Duodenal mucosa (tissue), 2 donors: ENCODE results near the gene UBE2R2.
"Not testable (repeated sequence)": the region's sequence is repeated elsewhere in the genome, so short reads cannot be mapped to it uniquely, and the experiment has no call there.

Experiments
- H3K27ac ChIP-seq: one replicate; pipeline ENCODE4 v1.7.0; 2013; ENCODE audit warnings: low read depth, low read length
- H3K27me3 ChIP-seq, 2 donors: one replicate each; pipeline ENCODE4 v1.7.0; 2013; ENCODE audit warnings: low read length in 2 of 2, control low read depth in 1 of 2; ENCODE audit not compliant: insufficient read depth in 2 of 2, control insufficient read depth in 1 of 2
- H3K36me3 ChIP-seq, 2 donors: one replicate each; pipeline ENCODE4 v1.7.0; 2013; ENCODE audit warnings: low read length in 2 of 2, control low read depth in 1 of 2; ENCODE audit not compliant: insufficient read depth in 2 of 2, control insufficient read depth in 1 of 2
- H3K4me1 ChIP-seq, 2 donors: one replicate each; pipeline ENCODE4 v1.7.0; 2013; ENCODE audit warnings: low read length in 2 of 2, control low read depth in 1 of 2; ENCODE audit not compliant: insufficient read depth in 2 of 2, control insufficient read depth in 1 of 2
- H3K4me3 ChIP-seq, 2 donors: one replicate each; pipeline ENCODE4 v1.7.0; 2013; ENCODE audit warnings: low read length in 2 of 2, low read depth in 1 of 2
- H3K9ac ChIP-seq, 2 donors: one replicate each; pipeline ENCODE4 v1.7.0; 2013; ENCODE audit warnings: low read length in 2 of 2, low read depth in 1 of 2
- H3K9me3 ChIP-seq, 2 donors: one replicate each; pipeline ENCODE4 v1.7.0; 2013; ENCODE audit warnings: low read length in 2 of 2, control low read depth in 1 of 2; ENCODE audit not compliant: control insufficient read depth in 1 of 2

Gene UBE2R2

GRCh38 chr9:33816327-33817252, at the start of gene UBE2R2:
Gene UBE2R2 (plus strand): TSS chr9:33817160. CDS start chr9:33817758, 598 bp downstream.
- Histone ChIP-seq H3K9ac (peak within 1 kb of the TSS; percentile 89 to 91), H3K4me3 (peak within 1 kb of the TSS; percentile 92 to 93), H3K27me3 (no peaks in the 10 kb centered on the region), H3K4me1 (peaks cover 42 to 46% of the 10 kb centered on the region in 2 donors), H3K9me3 (no peaks in the 10 kb centered on the region), H3K36me3 (no peaks in the 10 kb centered on the region), H3K27ac (peak within 1 kb of the TSS; percentile 99)

GRCh38 chr9:33770156-33770880, 46.6 kb upstream of the UBE2R2 start:
- H3K4me3 ChIP-seq, H3K36me3 ChIP-seq, H3K9me3 ChIP-seq, H3K27me3 ChIP-seq, H3K9ac ChIP-seq, H3K27ac ChIP-seq, H3K4me1 ChIP-seq: not testable (repeated sequence)

GRCh38 chr9:33773135-33773534, 43.8 kb upstream of the UBE2R2 start:
- H3K9ac ChIP-seq, H3K27ac ChIP-seq, H3K27me3 ChIP-seq, H3K4me3 ChIP-seq, H3K36me3 ChIP-seq, H3K9me3 ChIP-seq, H3K4me1 ChIP-seq: not testable (repeated sequence)

- H3K9ac ChIP-seq, H3K27me3 ChIP-seq, H3K27ac ChIP-seq, H3K4me3 ChIP-seq, H3K9me3 ChIP-seq, H3K4me1 ChIP-seq, H3K36me3 ChIP-seq: not testable (repeated sequence)
Observed at GRCh38 chr9:33774074-33774659, 42.8 kb upstream of the UBE2R2 start.

GRCh38 chr9:33776578-33776977, 40.4 kb upstream of the UBE2R2 start:
- Histone ChIP-seq H3K27ac (no peak overlapping the region), H3K36me3 (no peaks in the 10 kb centered on the region), H3K9me3 (no peaks in the 10 kb centered on the region), H3K9ac (no peak overlapping the region), H3K4me3 (no peak overlapping the region), H3K4me1 (peaks cover 0 to 2% of the 10 kb centered on the region in 2 donors), H3K27me3 (no peaks in the 10 kb centered on the region)

GRCh38 chr9:33778700-33779351, 38.1 kb upstream of the UBE2R2 start:
- H3K36me3 ChIP-seq: no peaks in the 10 kb centered on the region
- no peak overlapping the region for H3K4me3 ChIP-seq
- no peak overlapping the region for H3K9ac ChIP-seq
- H3K27ac ChIP-seq: no peak overlapping the region
- no peaks in the 10 kb centered on the region for H3K27me3 ChIP-seq
- H3K9me3 ChIP-seq: no peaks in the 10 kb centered on the region
- peaks cover 0 to 2% of the 10 kb centered on the region in 2 donors for H3K4me1 ChIP-seq

- Histone ChIP-seq H3K9ac (no peak overlapping the region), H3K9me3 (no peaks in the 10 kb centered on the region), H3K4me3 (no peak overlapping the region), H3K36me3 (no peaks in the 10 kb centered on the region), H3K27me3 (no peaks in the 10 kb centered on the region), H3K27ac (no peak overlapping the region), H3K4me1 (no peaks in the 10 kb centered on the region)
Observed at GRCh38 chr9:33780276-33780675, 36.7 kb upstream of the UBE2R2 start.

GRCh38 chr9:33781736-33782135, 35.2 kb upstream of the UBE2R2 start:
- no peaks in the 10 kb centered on the region for H3K4me1 ChIP-seq
- H3K27me3 ChIP-seq: no peaks in the 10 kb centered on the region
- no peaks in the 10 kb centered on the region for H3K9me3 ChIP-seq
- H3K27ac ChIP-seq: no peak overlapping the region
- H3K36me3 ChIP-seq: no peaks in the 10 kb centered on the region
- no peak overlapping the region for H3K4me3 ChIP-seq
- no peak overlapping the region for H3K9ac ChIP-seq

GRCh38 chr9:33782395-33783152, 34.4 kb upstream of the UBE2R2 start:
- no peaks in the 10 kb centered on the region for H3K27me3 ChIP-seq
- H3K27ac ChIP-seq: no peak overlapping the region
- H3K36me3 ChIP-seq: peaks cover 0 to 3% of the 10 kb centered on the region in 2 donors
- H3K4me3 ChIP-seq: no peak overlapping the region
- no peaks in the 10 kb centered on the region for H3K9me3 ChIP-seq
- no peaks in the 10 kb centered on the region for H3K4me1 ChIP-seq
- no peak overlapping the region for H3K9ac ChIP-seq
